OCI-LY7 (cell line): ENCODE data around the gene MANSC1.
A peak's percentile ranks its signal among the peaks of the same experiment; 100 is the strongest.

Experiments used
- EZH2phosphoT487 ChIP-seq: fragments of 200-600 bp; sonication (generic); IDR thresholded peaks from 2 replicates; pipeline ENCODE4 v1.6.1; 2018; ENCODE audit warnings: low read depth, borderline replicate concordance, mild to moderate bottlenecking, mixed run types, antibody characterized with exemption, low read length, moderate library complexity, mixed read lengths
- TF ChIP-seq, protein P1 (sequence below): fragments of 200-600 bp; sonication (generic); conservative IDR thresholded peaks from 2 replicates; pipeline ENCODE4 v1.5.1; 2014; ENCODE audit warnings: mild to moderate bottlenecking, antibody characterized with exemption, low read length, moderate library complexity, mixed read lengths

DNA sequence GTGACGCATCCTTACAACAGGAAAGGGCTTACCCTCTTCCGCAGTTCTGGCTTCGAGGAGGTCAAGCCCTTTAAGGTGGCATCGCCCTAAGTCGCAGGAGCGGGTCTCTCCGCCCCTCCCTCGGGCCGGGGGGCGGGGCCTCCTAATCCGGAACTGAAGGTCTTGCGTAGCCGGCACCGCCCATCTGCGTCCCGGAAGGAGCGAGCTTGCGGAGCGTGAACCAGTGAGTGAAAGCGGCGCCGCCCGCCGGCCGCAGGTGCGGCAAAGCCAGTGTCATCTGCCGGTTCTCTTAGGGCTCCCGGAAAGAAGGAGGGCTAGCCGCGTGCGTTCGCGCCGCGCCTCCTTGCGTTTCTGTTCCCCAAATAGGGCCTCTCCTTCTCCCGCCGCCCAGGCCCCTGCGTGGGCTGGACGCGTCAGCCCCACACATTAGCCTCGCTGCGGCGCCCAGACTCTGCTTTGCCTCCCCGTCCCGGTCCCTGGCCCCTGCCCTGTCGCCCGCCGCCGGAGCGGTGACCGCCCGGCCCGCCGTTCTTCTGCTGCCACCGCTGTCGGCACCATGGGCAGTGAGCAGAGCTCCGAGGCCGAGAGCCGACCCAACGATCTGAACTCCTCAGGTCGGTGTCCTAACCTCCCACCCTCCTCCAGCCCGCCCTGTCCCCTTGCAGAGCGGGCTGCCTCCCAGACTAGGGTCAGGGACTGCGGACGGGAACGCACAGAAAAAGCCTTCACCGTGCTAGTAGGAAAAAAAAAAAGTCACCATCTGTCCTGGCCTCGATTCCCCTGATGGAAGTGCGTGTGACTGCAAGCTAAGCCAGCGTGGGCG is 7.1 kb upstream of the MANSC1 start, which contains the start of gene BORCS5:
- TF ChIP-seq, protein P1, sequence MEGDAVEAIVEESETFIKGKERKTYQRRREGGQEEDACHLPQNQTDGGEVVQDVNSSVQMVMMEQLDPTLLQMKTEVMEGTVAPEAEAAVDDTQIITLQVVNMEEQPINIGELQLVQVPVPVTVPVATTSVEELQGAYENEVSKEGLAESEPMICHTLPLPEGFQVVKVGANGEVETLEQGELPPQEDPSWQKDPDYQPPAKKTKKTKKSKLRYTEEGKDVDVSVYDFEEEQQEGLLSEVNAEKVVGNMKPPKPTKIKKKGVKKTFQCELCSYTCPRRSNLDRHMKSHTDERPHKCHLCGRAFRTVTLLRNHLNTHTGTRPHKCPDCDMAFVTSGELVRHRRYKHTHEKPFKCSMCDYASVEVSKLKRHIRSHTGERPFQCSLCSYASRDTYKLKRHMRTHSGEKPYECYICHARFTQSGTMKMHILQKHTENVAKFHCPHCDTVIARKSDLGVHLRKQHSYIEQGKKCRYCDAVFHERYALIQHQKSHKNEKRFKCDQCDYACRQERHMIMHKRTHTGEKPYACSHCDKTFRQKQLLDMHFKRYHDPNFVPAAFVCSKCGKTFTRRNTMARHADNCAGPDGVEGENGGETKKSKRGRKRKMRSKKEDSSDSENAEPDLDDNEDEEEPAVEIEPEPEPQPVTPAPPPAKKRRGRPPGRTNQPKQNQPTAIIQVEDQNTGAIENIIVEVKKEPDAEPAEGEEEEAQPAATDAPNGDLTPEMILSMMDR = peak; percentile 55
- TF ChIP-seq EZH2phosphoT487 = no peak
